H1 (cell line): ENCODE data around the gene CDH1. TPM values are rescaled to one million over a fixed set of nuclear protein-coding genes. Genes with fewer than 3 reads are reported as not detected.

Source experiments
- ATF2 ChIP-seq: IDR thresholded peaks from 2 replicates; pipeline ENCODE4 v1.6.1; 2012; ENCODE audit warnings: low read length, inconsistent platforms
- polyA plus RNA-seq, 7 experiments: library from polyadenylated mRNA; depleted of rRNA in 3 of 7; stranded (reverse) in 5 of 7; unstranded in 2 of 7; fragments of >200 nt in 5 of 7; fragments of 200-250 nt in 2 of 7; gene quantifications; 1 replicate in 5 of 7; 2 replicates in 1 of 7; 4 replicates in 1 of 7; pipeline versions ENCODE4 v1.2.1 to v1.2.3, GENCODE V29; 2011 to 2013; ENCODE audit warnings: missing spikeins in 2 of 7, mixed read lengths in 2 of 7
- total RNA-seq: library from RNA; stranded (reverse); fragmentation: NEBNext Ultra II Directional; extraction: Animal tissue kit (Norgen Biotek cat#: 25700); gene quantifications from 2 replicates; pipeline ENCODE4 v1.2.1, GENCODE V29; 2021

CDH1 gene
- total and polyA plus RNA-seq, 2 of the 8 experiments (the other 6 are each of a cell fraction or from before 2014, with no cell fraction given), result 133 to 265 TPM

DNA sequence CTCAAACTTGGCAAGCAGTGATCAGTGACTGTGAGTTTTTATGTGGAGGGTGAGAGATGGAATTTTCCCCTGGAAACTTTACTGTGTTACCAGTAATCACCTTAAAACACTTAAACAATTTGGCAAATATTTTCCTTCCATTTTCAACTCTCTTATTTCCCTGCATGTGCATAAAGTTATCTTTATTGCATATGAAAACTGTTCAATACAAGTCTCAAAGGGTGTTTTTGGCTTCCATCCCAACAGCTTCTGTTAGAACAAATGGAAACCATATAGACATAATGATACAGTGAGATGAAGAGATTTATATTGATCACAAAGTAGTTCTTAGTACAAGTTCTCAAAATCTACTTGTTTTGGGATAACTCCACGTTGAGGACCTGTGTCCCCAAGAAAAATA lies 69.9 kb downstream of the CDH1 start (continued):
- no peak for TF ChIP-seq ATF2
